T-helper 2 cell treated with Interferon-gamma antibody and Interleukin-4, amounts not matched to agents 5 μg/mL and 100 μg/mL, for 36 hours (primary cell): ENCODE results near the gene YIF1A.
A peak's percentile ranks its signal among the peaks of the same experiment; 100 is the strongest.

Source experiments
- DNase-seq: peaks from one replicate; pipeline ENCODE4 v3.0.0; 2021; ENCODE audit warnings: low spot score
- H3K27ac Mint-ChIP-seq: one replicate; pipeline ENCODE4 v1.8.0; 2021; ENCODE audit warnings: mild to moderate bottlenecking, mixed read lengths
- H3K27me3 Mint-ChIP-seq: one replicate; pipeline ENCODE4 v1.8.0; 2021; ENCODE audit warnings: low read depth, mixed read lengths
- H3K36me3 Mint-ChIP-seq: one replicate; pipeline ENCODE4 v1.8.0; 2021; ENCODE audit warnings: low read depth, mixed read lengths
- H3K4me1 Mint-ChIP-seq: one replicate; pipeline ENCODE4 v1.8.0; 2021; ENCODE audit warnings: low read depth, mixed read lengths
- H3K4me3 Mint-ChIP-seq: one replicate; pipeline ENCODE4 v1.8.0; 2022; ENCODE audit warnings: mild to moderate bottlenecking, moderate library complexity, mixed read lengths
- H3K9me3 Mint-ChIP-seq: one replicate; pipeline ENCODE4 v1.8.0; 2021; ENCODE audit warnings: mixed read lengths

Gene YIF1A

DNA sequence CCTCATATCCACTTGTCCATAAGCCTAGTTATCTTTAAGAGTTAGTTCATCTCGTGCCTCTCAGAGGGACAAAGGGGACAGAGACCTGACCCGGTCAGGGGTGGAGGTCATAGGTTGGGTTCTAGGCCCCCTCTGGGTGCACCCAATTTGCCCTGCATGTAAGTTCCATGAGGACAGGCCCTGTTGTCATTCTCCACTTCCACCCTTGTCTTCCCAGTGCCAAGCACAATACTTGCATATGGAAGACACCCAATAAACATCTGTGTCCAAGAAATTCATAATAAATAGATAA is 1.3 kb upstream of the YIF1A start:
- Mint-ChIP-seq H3K9me3 (no peaks in the 10 kb centered on the region), H3K27ac (no peak overlapping the region), H3K4me1 (peaks cover 16% of the 10 kb centered on the region), H3K4me3 (peak overlapping the region; percentile 87), H3K27me3 (peaks cover 34% of the 10 kb centered on the region), H3K36me3 (peaks cover 3% of the 10 kb centered on the region)
- DNase-seq: no peak

DNA sequence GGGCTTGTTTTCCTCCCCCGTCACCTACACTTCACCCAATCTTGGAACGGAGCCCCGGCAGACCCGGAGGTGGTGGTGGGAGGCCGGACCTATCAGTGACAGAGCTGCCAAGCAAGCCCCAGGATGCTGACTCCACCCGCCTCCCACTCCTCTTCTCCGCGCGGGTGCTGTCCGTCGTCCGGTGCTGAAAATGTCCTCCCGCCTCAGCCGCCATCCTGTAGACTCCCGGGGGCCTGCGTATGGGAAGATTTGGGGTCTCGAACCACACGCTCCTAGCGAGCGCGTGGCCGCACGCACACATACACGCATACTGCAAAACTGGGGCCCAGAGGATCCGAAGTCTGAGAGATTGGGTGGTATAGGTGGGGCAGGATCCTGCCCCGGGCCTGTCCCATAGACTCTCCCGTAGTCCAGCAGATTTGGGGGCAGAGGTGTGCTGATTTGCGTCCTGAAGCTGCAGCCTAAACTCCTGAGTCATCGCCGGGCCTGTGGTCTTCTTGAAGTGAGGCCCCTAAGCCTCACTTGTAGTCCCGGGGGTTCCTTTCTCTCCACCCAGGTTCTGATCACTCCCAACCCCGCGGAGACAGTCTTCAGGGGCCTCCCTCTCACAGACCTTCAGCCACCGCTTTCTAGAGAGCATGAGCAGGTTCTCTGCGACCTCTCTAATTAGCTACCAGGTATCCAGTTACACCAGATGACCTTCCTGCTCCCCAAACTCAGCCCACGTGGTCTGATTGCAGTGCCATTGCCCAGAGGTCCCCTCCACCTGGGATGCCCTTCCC is 796 bp upstream of the YIF1A start:
- Mint-ChIP-seq H3K36me3 (peaks cover 3% of the 10 kb centered on the region), H3K4me3 (peak overlapping the region; percentile 87), H3K27ac (peak overlapping the region; percentile 92), H3K4me1 (peaks cover 16% of the 10 kb centered on the region), H3K9me3 (no peaks in the 10 kb centered on the region), H3K27me3 (peaks cover 34% of the 10 kb centered on the region)
- peak; percentile 86 for DNase-seq

DNA sequence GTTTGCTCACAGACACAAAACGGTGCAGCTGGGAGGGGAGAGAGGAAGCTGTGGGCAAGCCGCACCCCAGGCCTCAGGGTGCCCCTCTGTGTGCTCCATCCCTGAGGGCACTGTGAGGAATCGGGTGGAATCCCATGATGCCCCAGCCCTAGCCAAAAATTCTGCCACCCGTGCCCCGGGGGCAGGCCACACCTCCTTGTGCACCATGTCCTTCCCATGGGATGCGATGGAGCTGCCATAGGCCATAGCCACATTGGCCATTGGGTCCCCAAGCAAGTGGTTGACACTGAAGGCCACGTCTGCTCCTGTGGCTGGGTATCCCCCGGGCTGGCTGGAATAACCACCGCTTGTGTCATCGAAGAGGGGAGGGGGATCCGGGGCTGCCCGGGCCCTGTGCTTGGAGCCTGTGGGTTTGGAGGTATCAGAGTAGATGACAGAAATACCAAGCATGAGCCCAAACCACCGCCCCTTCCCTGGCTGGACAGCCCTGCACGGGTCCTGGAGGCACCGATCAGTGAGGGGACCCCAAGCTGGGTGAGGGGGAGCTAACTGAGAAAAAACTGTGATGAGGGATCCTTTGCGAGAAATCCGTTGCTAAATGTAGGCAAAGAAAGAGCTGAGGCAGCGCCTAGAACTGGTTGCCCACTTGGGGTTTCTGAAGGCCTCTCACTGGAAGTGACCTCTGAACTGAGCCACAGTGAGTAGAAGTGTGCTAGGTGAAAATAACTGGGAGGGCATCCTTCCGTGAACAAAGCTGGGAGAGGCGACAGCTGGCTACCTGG is 863 bp downstream of the YIF1A start:
- H3K36me3 Mint-ChIP-seq: peaks cover 3% of the 10 kb centered on the region
- peak overlapping the region; percentile 91 for H3K27ac Mint-ChIP-seq
- H3K4me1 Mint-ChIP-seq: peaks cover 16% of the 10 kb centered on the region
- H3K27me3 Mint-ChIP-seq: peaks cover 25% of the 10 kb centered on the region
- H3K4me3 Mint-ChIP-seq: peak overlapping the region; percentile 92
- DNase-seq: no peak
- H3K9me3 Mint-ChIP-seq: no peaks in the 10 kb centered on the region

DNA sequence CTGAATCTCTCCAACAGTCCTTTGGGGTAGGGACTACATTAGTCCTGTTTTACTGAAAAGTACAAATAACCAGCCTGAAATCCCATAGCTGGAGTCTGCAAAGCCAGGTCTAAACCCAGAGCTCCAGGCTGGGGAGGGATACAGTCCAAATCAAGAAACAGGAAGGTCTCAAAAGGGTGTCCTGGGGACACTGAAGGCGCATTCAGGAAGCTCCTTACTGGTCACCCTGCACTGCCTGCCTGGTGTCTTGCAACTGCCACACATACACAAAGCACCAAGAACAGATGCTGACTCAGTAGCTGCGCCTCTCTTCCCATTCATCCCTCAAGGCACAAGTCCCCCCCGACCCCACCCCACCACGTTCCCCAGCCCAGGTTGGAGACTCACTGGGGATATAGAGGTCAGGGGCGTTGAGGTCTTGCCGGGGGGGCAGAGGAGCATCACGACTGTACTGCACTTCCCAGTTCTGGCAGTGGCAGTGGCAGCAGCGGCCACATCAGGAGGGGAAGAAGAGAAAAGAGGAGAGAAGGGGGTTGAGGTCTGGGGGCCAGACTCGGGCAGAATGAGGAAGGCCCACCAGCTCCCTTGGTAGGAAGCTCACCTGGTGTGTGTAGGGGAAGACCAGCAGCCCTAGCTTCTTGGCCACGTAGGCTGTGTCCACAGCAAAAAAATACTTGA is 1.6 kb downstream of the YIF1A start:
- Mint-ChIP-seq H3K4me1 (peaks cover 12% of the 10 kb centered on the region), H3K27me3 (peaks cover 18% of the 10 kb centered on the region), H3K36me3 (peaks cover 2% of the 10 kb centered on the region), H3K4me3 (peak overlapping the region; percentile 92), H3K27ac (peak overlapping the region; percentile 28), H3K9me3 (no peaks in the 10 kb centered on the region)
- DNase-seq: no peak

DNA sequence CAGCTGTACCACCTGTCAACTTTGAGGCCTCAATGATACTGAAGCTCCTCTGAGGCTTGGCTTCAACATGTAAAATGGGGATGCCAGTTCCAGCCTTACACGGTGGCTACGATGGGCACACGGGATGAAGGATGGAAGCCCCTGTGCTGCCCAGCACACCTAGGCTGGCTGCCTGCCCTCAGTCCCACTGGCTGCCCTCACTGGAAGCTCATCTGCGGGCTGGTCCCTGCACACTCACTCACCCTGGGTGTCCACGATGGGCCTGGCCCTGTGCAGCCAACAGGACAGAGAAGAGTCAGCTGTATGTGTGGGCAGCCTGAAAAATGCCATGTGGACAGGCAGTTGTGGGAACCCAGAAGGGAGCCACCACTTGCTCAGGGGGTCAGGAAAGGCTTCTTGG is 2.2 kb downstream of the YIF1A start:
- Mint-ChIP-seq H3K27me3 (peaks cover 17% of the 10 kb centered on the region), H3K9me3 (no peaks in the 10 kb centered on the region), H3K36me3 (peaks cover 2% of the 10 kb centered on the region), H3K4me1 (peaks cover 15% of the 10 kb centered on the region), H3K4me3 (no peak overlapping the region), H3K27ac (no peak overlapping the region)
- DNase-seq: no peak

DNA sequence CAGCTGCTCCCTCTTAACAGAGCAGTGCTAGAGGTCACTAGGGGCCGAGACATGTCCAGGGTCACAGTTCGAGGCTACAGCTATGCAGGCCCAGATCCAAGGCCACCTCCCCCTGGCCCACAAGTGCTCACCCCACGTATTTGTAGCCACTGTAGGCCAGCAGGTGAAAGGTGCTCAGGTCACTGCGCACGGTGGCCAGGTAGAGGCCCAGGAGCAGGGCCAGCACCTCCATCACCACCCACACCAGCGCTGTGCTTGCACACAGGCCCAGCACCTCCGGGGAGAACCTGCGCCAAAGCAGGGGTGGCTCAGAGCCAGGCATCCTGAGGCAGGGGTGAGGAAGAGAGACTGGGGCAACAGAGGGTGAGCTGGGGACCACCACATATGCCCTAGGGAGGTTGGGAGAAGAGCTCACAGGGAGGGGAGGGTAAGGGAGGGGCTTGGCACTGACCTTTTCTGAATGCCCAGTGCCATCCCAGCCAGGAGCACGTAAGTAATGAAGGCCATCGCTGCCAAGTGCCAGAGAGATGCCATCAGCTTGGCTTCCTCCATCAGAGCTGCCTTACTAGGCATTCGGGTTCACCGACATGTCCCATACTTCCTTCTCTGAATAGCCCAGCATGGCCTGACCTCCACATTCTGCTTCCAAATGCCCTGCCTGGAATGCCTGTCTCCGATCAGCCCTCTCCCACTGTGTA is 3.5 kb downstream of the YIF1A start:
- no peak overlapping the region for H3K4me3 Mint-ChIP-seq
- peaks cover 10% of the 10 kb centered on the region for H3K27me3 Mint-ChIP-seq
- H3K27ac Mint-ChIP-seq: no peak overlapping the region
- H3K36me3 Mint-ChIP-seq: peaks cover 2% of the 10 kb centered on the region
- H3K4me1 Mint-ChIP-seq: peaks cover 17% of the 10 kb centered on the region
- H3K9me3 Mint-ChIP-seq: no peaks in the 10 kb centered on the region
- no peak for DNase-seq

DNA sequence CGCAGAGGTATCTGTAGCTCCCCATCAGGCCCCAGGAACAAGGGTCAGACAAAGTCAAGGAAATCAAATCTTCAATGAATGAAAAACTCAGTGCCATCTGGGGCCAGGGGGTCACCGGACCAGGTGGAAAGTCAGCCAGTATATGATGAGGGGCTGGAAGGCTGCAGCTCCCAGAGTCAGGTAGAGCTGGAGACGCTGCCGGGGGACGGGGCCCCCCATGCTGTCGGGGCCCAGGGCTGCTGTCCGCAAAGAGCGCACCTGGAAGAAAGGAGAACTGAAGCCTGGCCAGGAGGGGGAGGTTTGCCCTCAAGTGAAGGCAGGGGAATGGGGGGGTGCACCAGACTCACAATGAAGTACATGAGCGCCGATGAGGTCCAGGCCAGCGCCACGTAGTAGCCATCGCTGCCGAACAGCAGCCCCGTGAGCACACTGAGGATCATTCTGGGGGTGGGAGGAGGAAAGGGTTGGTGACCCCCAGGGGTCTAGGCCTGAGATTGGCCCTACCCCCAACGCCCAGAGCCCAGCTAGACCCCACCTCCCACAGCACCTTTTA is 4.3 kb downstream of the YIF1A start:
- H3K27me3 Mint-ChIP-seq: peaks cover 8% of the 10 kb centered on the region
- peaks cover 2% of the 10 kb centered on the region for H3K36me3 Mint-ChIP-seq
- H3K27ac Mint-ChIP-seq: no peak overlapping the region
- peaks cover 13% of the 10 kb centered on the region for H3K4me1 Mint-ChIP-seq
- no peak overlapping the region for H3K4me3 Mint-ChIP-seq
- DNase-seq: no peak
- H3K9me3 Mint-ChIP-seq: no peaks in the 10 kb centered on the region

DNA sequence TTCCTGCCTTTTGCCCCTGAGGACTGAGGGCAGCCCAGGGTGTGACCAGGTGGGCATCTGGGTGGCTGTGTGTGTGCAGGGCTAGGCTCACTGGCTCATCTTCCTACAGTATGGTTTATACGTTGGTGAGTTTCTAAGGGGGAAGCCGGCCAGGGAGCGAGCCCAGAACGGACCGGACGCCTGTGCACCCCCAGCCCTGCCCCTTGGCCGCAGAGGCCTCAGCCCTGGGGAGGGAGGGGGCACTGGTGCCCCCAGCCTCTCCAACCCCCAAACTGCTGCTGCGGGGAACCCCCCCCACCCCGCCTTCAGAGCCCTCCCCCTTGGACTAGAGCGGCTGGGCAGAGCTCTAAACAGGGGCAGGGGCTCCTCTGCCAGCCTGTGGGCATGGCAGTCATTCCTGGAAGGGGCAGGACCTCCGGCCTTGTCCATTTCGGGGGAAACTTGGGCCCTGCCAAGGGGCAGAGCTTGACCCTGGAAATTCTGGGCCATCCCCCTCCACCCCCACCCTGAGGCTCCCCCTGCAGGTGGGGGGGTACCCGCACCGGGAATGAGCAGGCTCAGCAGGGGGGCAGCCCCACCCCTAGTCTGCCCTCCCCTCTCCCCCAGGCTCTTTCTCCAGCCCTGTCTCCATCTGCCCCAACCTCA is 5.4 kb downstream of the YIF1A start:
- DNase-seq: no peak
- Mint-ChIP-seq H3K4me3 (no peak overlapping the region), H3K36me3 (no peaks in the 10 kb centered on the region), H3K27ac (no peak overlapping the region), H3K27me3 (peaks cover 10% of the 10 kb centered on the region), H3K4me1 (peaks cover 8% of the 10 kb centered on the region), H3K9me3 (no peaks in the 10 kb centered on the region)

DNA sequence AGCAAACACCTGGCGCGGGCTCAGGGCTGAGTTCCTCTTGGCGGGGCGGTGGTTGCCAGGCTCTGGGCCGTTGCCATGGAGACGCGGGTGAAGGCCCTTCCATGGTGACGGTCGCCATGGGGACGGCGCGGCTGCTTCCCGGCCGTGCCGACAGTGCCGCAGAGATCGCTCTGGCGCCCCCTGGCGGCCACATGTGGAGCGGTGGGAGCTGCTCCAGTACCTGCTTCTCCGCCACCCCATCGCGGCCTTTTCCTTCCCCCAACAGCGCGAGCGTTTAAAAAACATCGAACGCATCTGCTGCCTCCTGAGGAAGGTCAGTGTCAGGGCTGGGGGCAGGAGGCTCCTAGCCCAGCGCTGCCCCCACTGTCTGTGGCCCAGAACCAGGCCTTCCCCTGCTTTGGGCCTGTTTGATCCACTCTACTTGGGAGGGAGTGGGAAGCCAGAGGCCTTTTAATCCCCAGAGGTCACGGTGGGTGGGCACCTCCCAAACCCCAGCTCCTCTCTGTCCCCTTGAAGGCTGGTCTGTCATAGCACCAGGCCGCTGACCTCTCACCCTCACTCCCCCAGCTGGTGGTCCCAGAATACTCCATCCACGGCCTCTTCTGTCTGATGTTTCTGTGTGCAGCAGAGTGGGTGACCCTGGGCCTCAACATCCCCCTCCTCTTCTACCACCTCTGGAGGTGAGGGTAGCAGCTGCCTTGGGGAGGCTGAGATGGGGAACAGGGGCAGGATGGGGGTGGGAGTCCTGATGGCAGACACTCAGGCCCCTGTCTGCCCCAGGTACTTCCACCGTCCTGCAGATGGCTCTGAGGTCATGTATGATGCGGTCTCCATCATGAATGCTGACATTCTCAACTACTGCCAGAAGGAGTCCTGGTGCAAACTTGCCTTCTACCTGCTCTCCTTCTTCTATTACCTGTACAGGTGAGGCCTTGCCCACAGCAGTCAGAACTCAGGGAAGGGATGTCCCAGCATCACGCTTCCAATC is 6.2 kb downstream of the YIF1A start:
- H3K36me3 Mint-ChIP-seq: no peaks in the 10 kb centered on the region
- no peak overlapping the region for H3K4me3 Mint-ChIP-seq
- peak; percentile 97 for DNase-seq
- peaks cover 10% of the 10 kb centered on the region for H3K27me3 Mint-ChIP-seq
- H3K4me1 Mint-ChIP-seq: peaks cover 8% of the 10 kb centered on the region
- H3K27ac Mint-ChIP-seq: peak overlapping the region; percentile 49
- H3K9me3 Mint-ChIP-seq: no peaks in the 10 kb centered on the region

DNA sequence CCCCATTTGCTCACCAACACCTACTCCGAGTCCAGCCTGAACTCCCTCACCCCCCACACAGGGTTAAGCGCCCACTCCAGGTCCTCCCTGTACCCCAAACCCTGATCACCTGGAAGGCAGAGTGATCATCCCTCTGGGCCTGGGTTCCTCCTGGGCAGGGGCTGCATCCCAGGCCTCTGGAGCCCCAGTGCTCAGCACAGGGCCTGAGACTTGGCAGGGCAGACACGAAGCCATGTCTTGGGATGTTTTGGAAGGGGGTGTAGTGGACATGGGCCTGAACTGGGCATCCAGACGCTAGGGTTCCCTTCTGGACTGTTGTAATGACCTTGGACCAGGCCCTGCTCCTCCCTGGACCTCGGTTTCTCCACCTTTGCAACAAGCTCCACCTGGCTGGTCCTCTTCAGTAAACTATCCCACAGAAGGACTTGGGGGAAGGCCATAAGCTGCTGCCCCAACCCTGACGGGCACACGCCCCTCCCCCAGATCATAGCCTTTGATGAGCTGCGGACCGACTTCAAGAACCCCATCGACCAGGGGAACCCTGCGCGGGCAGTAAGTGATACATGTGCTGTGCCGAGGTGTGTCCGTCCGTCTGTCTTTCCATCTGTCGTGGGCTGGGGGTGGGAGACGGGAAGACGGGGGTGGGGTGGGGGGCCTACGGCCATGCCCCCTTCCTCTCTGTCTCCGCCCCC is 7.0 kb downstream of the YIF1A start:
- H3K9me3 Mint-ChIP-seq: no peaks in the 10 kb centered on the region
- DNase-seq: no peak
- H3K4me1 Mint-ChIP-seq: peaks cover 9% of the 10 kb centered on the region
- H3K27me3 Mint-ChIP-seq: peaks cover 10% of the 10 kb centered on the region
- H3K36me3 Mint-ChIP-seq: no peaks in the 10 kb centered on the region
- no peak overlapping the region for H3K4me3 Mint-ChIP-seq
- peak overlapping the region; percentile 54 for H3K27ac Mint-ChIP-seq

DNA sequence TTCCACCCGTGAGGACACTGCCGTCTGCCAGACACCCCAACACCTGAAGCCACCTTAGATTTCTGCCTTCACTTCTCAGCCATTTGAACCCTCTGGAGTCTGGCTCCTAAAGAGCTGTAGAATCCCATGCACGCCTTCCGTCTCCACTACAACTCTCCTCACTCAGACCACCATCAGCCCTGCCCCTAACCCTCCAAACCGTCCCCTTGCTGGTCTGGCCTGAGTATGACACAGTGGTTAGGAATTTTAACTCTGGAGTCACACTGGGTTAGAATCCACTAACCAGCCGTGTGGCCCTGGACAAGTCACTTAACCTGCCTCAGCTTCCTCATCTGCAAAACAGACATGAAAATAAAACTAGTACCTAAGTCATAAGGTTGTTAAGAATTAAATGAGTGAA is 7.9 kb downstream of the YIF1A start:
- H3K9me3 Mint-ChIP-seq: no peaks in the 10 kb centered on the region
- peak overlapping the region; percentile 7 for H3K27ac Mint-ChIP-seq
- no peaks in the 10 kb centered on the region for H3K36me3 Mint-ChIP-seq
- no peak for DNase-seq
- peaks cover 9% of the 10 kb centered on the region for H3K4me1 Mint-ChIP-seq
- peaks cover 10% of the 10 kb centered on the region for H3K27me3 Mint-ChIP-seq
- no peak overlapping the region for H3K4me3 Mint-ChIP-seq

DNA sequence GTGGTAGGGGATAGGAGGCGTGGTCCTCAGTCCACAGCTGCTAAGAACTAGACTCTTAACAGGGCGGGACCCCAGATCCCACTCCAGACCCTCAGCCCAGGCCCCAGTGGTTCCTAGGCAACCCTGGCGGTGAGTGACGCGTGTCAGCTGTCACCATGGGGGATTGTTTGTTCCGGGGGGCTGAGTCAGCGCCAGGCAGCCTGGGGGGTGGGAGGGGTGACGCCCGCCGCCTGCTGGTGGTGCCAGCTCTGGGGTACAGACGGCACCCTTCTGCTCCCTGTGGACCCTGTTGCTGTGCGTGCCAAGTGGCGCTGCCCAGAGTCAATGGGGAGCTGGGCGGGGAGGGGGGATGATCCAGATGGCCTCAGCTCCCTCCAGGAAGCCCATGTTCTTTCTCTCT is 8.5 kb downstream of the YIF1A start:
- H3K4me3 Mint-ChIP-seq: no peak overlapping the region
- no peak for DNase-seq
- peaks cover under 1% of the 10 kb centered on the region for H3K36me3 Mint-ChIP-seq
- no peak overlapping the region for H3K27ac Mint-ChIP-seq
- H3K27me3 Mint-ChIP-seq: peaks cover 10% of the 10 kb centered on the region
- H3K4me1 Mint-ChIP-seq: peaks cover 9% of the 10 kb centered on the region
- H3K9me3 Mint-ChIP-seq: no peaks in the 10 kb centered on the region
